K562 (cell line): ENCODE data around the gene ANK2. TPM values are rescaled to one million over a fixed set of nuclear protein-coding genes. Genes with fewer than 3 reads are reported as not detected.

Source experiments
- ATAC-seq: fragments of 200-7000 bp; cut with Tn5 transposase; 3 replicates; pipeline ENCODE4 v1.9.1; 2020; ENCODE audit warnings: moderate library complexity
- BruUV-seq: library from RNA; stranded (reverse); fragments of 400-500 nt; replicated peaks from 2 replicates; lab custom pipeline; 2021; lab: Mats Ljungman, UMichigan
- CTCF ChIA-PET: fragments of 300-600 bp; formaldehyde crosslinking; extraction: SDS; loops from one replicate; lab custom pipeline; 2021; ENCODE audit warnings: low intra/inter-chr PET ratio; lab: Yijun Ruan, JAX
- POLR2A ChIA-PET: fragments of 300-600, 350-650 bp; sonication (Branson Sonifier 250); formaldehyde crosslinking; extraction: SDS; loops from one replicate; lab custom pipeline; 2021; ENCODE audit warnings: antibody characterized with exemption, inconsistent platforms; lab: Yijun Ruan, JAX
- DNase-seq, 4 experiments: peaks; one replicate each; pipeline versions ENCODE4 v3.0.0 to v3.0.0-alpha.2; 2011 to 2018; ENCODE audit warnings: low spot score in 3 of 4, mixed read lengths in 3 of 4; ENCODE audit errors: extremely low read depth in 1 of 4
- FAIRE-seq: peaks from 2 replicates; lab custom pipeline; 2011; peaks lifted over from hg19 to GRCh38; lab: Jason Lieb, UNC
- H2AFZ ChIP-seq: 2 replicates; pipeline ENCODE4 v1.6.0; 2011; ENCODE audit warnings: low read depth, low read length, control low read depth, inconsistent platforms
- H3K27ac ChIP-seq: fragments of 200-600 bp; 3 replicates; pipeline ENCODE4 v1.8.0; 2011; ENCODE audit warnings: low read depth, mild to moderate bottlenecking, control low read depth, inconsistent platforms, low read length, moderate library complexity, mixed read lengths; ENCODE audit errors: extremely low read depth
- H3K27me3 ChIP-seq, 2 experiments: fragments of 300-600 bp in 1 of 2; 2 replicates in 1 of 2; 3 replicates in 1 of 2; pipeline versions ENCODE4 v1.6.0 to v1.8.0; 2011; ENCODE audit warnings: inconsistent platforms in 2 of 2, low read length in 2 of 2, mild to moderate bottlenecking in 1 of 2, mixed read lengths in 1 of 2, moderate library complexity in 1 of 2; ENCODE audit not compliant: control insufficient read depth in 2 of 2, insufficient read depth in 2 of 2
- H3K36me3 ChIP-seq: fragments of 300-600 bp; 3 replicates; pipeline ENCODE4 v1.8.0; 2011; ENCODE audit warnings: mild to moderate bottlenecking, low read length, inconsistent platforms; ENCODE audit not compliant: control insufficient read depth, insufficient read depth
- H3K4me1 ChIP-seq, 2 experiments: fragments of 200-600 bp in 1 of 2; replicated peaks in 1 of 2; 2 replicates in 1 of 2; 3 replicates in 1 of 2; pipeline versions ENCODE4 v1.5.1 to v1.8.0; 2011; ENCODE audit warnings: inconsistent platforms in 2 of 2, low read length in 2 of 2, mild to moderate bottlenecking in 1 of 2, mixed read lengths in 1 of 2, moderate library complexity in 1 of 2; ENCODE audit not compliant: control insufficient read depth in 2 of 2, insufficient read depth in 2 of 2
- H3K4me2 ChIP-seq: 2 replicates; pipeline ENCODE4 v1.6.1; 2011; ENCODE audit warnings: low read length, control low read depth, inconsistent platforms, mixed read lengths; ENCODE audit not compliant: insufficient read depth
- H3K4me3 ChIP-seq: fragments of 200-600 bp; sonication (generic), shearing (Covaris generic); 2 replicates; pipeline ENCODE4 v1.5.1; 2016; ENCODE audit warnings: control low read depth, inconsistent platforms
- H3K79me2 ChIP-seq: fragments of 200-600 bp; 3 replicates; pipeline ENCODE4 v1.8.0; 2011; ENCODE audit warnings: low read length, inconsistent platforms; ENCODE audit not compliant: control insufficient read depth, insufficient read depth
- H3K9ac ChIP-seq, 2 experiments: 2 replicates each; pipeline versions ENCODE4 v1.6.0 to v1.6.1; 2011; ENCODE audit warnings: low read depth in 2 of 2, low read length in 2 of 2, control low read depth in 1 of 2, inconsistent platforms in 1 of 2, mild to moderate bottlenecking in 1 of 2, mixed read lengths in 1 of 2; ENCODE audit not compliant: insufficient read depth in 1 of 2
- H3K9me1 ChIP-seq: one replicate; pipeline ENCODE4 v1.6.0; 2011; ENCODE audit warnings: inconsistent platforms, mild to moderate bottlenecking, low read length, moderate library complexity; ENCODE audit not compliant: control insufficient read depth, insufficient read depth
- H3K9me3 ChIP-seq: replicated peaks from 2 replicates; pipeline ENCODE4 v1.5.1; 2011; ENCODE audit warnings: low read depth, low read length, inconsistent platforms; ENCODE audit not compliant: control insufficient read depth, insufficient read depth
- H4K20me1 ChIP-seq: replicated peaks from 2 replicates; pipeline ENCODE4 v1.6.1; 2011; ENCODE audit warnings: low read length, inconsistent platforms, mixed read lengths; ENCODE audit not compliant: control insufficient read depth, insufficient read depth
- DACH1 ChIP-seq: fragments of 450-650 bp; IDR thresholded peaks from 2 replicates; pipeline ENCODE4 v1.6.1; 2018; ENCODE audit not compliant: partially characterized antibody
- EGR1 ChIP-seq: fragments of 450-650 bp; conservative IDR thresholded peaks from 2 replicates; pipeline ENCODE4 v1.6.1; 2017; ENCODE audit warnings: mild to moderate bottlenecking
- SNAPC5 ChIP-seq: fragments of 250-450 bp; sonication (Bioruptor Pico); IDR thresholded peaks from 2 replicates; pipeline ENCODE4 v1.8.0; 2021; ENCODE audit warnings: moderate library complexity, mild to moderate bottlenecking, inconsistent platforms
- ZNF232 ChIP-seq: sonication (generic); formaldehyde crosslinking; IDR thresholded peaks from 2 replicates; pipeline ENCODE4 v1.8.0; 2022; ENCODE audit warnings: mild to moderate bottlenecking, missing genetic modification reagents
- ZNF449 ChIP-seq: fragments of 250-450 bp; sonication (Bioruptor Pico); IDR thresholded peaks from 2 replicates; pipeline ENCODE4 v1.8.0; 2022; ENCODE audit warnings: moderate library complexity, mild to moderate bottlenecking, inconsistent platforms
- WGBS: fragments of 100-300 bp; shearing (Covaris generic); methylation state at CpG from one replicate; pipeline ENCODE4 v1.1.6; 2016; ENCODE audit warnings: low coverage, mixed read lengths; ENCODE audit not compliant: insufficient coverage; ENCODE audit errors: missing lambda C conversion rate; 5-methylcytosine and 5-hydroxymethylcytosine counted together
- in situ Hi-C: fragments of 300-500 bp; cut with MboI; formaldehyde crosslinking; loops from 4 replicates; pipeline ENCODE4 v1.15.0; 2018; ENCODE audit warnings: inconsistent platforms, mixed read lengths
- intact Hi-C: fragments of 100-400 bp; cut with micrococcal nuclease; formaldehyde crosslinking; loops from 2 replicates; pipeline ENCODE4 v1.14.2; 2022
- polyA plus RNA-seq, 8 experiments: library from polyadenylated mRNA; depleted of rRNA in 4 of 8; stranded (reverse) in 5 of 8; unstranded in 3 of 8; fragments of >200 nt; fragmentation: Nextera tagmentation in 2 of 8; fragmentation: Illumina TruSeq in 1 of 8; extraction: Ambion mirVana in 2 of 8; extraction: Trizol in 1 of 8; gene quantifications; 2 replicates each; pipeline versions ENCODE4 v1.2.1 to v1.2.3, GENCODE V29; 2011 to 2014; ENCODE audit warnings: inconsistent platforms in 1 of 8, missing spikeins in 1 of 8
- total RNA-seq, 7 experiments: library from RNA; depleted of rRNA in 6 of 7; stranded (reverse); fragments of >200 nt in 6 of 7; fragmentation: Illumina TruSeq in 2 of 7; extraction: Trizol in 2 of 7; gene quantifications; 2 replicates each; pipeline versions ENCODE4 v1.2.1 to v1.2.3, GENCODE V29; 2011 to 2021; ENCODE audit warnings: low replicate concordance in 1 of 7
- TF ChIP-seq, protein P1 (sequence below): fragments of 200-400 bp; formaldehyde crosslinking; IDR thresholded peaks from 2 replicates; pipeline ENCODE4 v1.6.1; 2017; ENCODE audit warnings: mild to moderate bottlenecking, low read depth, low read length, moderate library complexity
- TF ChIP-seq, protein P2 (sequence below): fragments of 450-650 bp; IDR thresholded peaks from 2 replicates; pipeline ENCODE4 v1.6.1; 2016; ENCODE audit warnings: low read depth, mild to moderate bottlenecking, moderate library complexity

ANK2 gene
- total and polyA plus RNA-seq, 9 of the 15 experiments (the other 6 are each of a cell fraction or from before 2014, with no cell fraction given): 0.07 to 0.24 TPM; not detected in 7

DNA sequence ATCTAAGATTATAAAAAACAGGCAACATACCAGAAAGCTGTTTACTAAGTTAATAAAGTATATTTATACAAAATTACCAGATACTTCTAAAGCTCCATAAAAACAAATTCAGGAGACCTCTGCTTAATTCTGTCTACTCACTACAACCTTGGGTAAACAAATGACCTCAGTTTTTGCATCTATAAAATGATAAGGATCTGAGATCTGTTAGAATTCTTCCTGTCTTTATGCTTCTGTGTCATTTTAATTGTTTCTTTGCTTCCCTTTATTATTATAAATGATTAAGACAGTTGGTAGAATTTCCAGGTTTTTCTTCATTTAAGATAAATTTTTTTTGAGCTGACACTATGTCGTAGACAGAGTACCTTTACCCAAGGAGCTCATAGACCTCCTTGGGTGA, 76.0 kb downstream of the ANK2 start:
- FAIRE-seq: no peak
- Histone ChIP-seq H3K4me2 (no peak overlapping the region), H3K4me1 (no peaks in the 10 kb centered on the region), H3K4me3 (no peak overlapping the region), H3K9me1 (no peaks in the 10 kb centered on the region), H3K27me3 (no peaks in the 10 kb centered on the region), H3K9ac (no peak overlapping the region), H3K36me3 (no peaks in the 10 kb centered on the region), H3K9me3 (no peaks in the 10 kb centered on the region), H3K79me2 (no peaks in the 10 kb centered on the region), H2AFZ (no peak overlapping the region), H3K27ac (no peak overlapping the region), H4K20me1 (no peaks in the 10 kb centered on the region)
- ChIA-PET POLR2A (no interaction called here), CTCF (no interaction called here)
- WGBS: 20% methylated on average over 1 of the region's 1 CpG
- intact Hi-C loops: no loop called here
- TF ChIP-seq DACH1 (no peak), SNAPC5 (CRISPR knock-in tag) (no peak), EGR1 (no peak), ZNF449 (no peak), ZNF232 (CRISPR knock-in tag) (no peak)
- TF ChIP-seq, protein P1, sequence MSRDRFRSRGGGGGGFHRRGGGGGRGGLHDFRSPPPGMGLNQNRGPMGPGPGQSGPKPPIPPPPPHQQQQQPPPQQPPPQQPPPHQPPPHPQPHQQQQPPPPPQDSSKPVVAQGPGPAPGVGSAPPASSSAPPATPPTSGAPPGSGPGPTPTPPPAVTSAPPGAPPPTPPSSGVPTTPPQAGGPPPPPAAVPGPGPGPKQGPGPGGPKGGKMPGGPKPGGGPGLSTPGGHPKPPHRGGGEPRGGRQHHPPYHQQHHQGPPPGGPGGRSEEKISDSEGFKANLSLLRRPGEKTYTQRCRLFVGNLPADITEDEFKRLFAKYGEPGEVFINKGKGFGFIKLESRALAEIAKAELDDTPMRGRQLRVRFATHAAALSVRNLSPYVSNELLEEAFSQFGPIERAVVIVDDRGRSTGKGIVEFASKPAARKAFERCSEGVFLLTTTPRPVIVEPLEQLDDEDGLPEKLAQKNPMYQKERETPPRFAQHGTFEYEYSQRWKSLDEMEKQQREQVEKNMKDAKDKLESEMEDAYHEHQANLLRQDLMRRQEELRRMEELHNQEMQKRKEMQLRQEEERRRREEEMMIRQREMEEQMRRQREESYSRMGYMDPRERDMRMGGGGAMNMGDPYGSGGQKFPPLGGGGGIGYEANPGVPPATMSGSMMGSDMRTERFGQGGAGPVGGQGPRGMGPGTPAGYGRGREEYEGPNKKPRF: no peak
- TF ChIP-seq, protein P2, sequence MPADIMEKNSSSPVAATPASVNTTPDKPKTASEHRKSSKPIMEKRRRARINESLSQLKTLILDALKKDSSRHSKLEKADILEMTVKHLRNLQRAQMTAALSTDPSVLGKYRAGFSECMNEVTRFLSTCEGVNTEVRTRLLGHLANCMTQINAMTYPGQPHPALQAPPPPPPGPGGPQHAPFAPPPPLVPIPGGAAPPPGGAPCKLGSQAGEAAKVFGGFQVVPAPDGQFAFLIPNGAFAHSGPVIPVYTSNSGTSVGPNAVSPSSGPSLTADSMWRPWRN: no peak
- DNase-seq: no peak
- in situ Hi-C loops: no loop called here
- ATAC-seq: no peak
- no TSS peak for BruUV-seq
